Dedifferentiated amniotic fluid mesenchymal stem cell (primary cell): ENCODE results near the gene OR10P1.
"Not testable (repeated sequence)": the region's sequence is repeated elsewhere in the genome, so short reads cannot be mapped to it uniquely, and the experiment has no call there.

Source experiments
- DNase-seq: peaks from one replicate; pipeline ENCODE4 v3.0.0-alpha.2; 2016; ENCODE audit errors: extremely low spot score

The OR10P1 gene

GRCh38 chr12:55636853-55637252, at the start of gene OR10P1:
OR10P1 (plus strand) TSS chr12:55636892; CDS start chr12:55636892, 0 bp downstream.
- DNase-seq = no peak

GRCh38 chr12:55590152-55590551, 46.5 kb upstream of the OR10P1 start:
- DNase-seq = not testable (repeated sequence)

- DNase-seq = no peak
Measured at GRCh38 chr12:55607821-55608594, 28.7 kb upstream of the OR10P1 start.

- no peak for DNase-seq
Measured at GRCh38 chr12:55610598-55610997, 26.1 kb upstream of the OR10P1 start.

- no peak for DNase-seq
Measured at GRCh38 chr12:55612646-55613045, 24.0 kb upstream of the OR10P1 start.

- DNase-seq = no peak
Measured at GRCh38 chr12:55614764-55615163, 21.9 kb upstream of the OR10P1 start.

- DNase-seq = peak; percentile 96
Measured at GRCh38 chr12:55619354-55620138, 17.1 kb upstream of the OR10P1 start.

GRCh38 chr12:55624056-55624455, 12.6 kb upstream of the OR10P1 start:
- no peak for DNase-seq

- DNase-seq = no peak
Measured at GRCh38 chr12:55626154-55626553, 10.5 kb upstream of the OR10P1 start.

- no peak for DNase-seq
Measured at GRCh38 chr12:55629058-55629841, 7.4 kb upstream of the OR10P1 start.

- DNase-seq = no peak
Measured at GRCh38 chr12:55631056-55631455, 5.6 kb upstream of the OR10P1 start.

GRCh38 chr12:55631733-55632132, 5.0 kb upstream of the OR10P1 start:
- no peak for DNase-seq

- DNase-seq = no peak
Measured at GRCh38 chr12:55633151-55633550, 3.5 kb upstream of the OR10P1 start.

- DNase-seq = no peak
Measured at GRCh38 chr12:55636116-55636655, 506 bp upstream of the OR10P1 start.

- DNase-seq = no peak
Measured at GRCh38 chr12:55637467-55637866, 775 bp downstream of the OR10P1 start.

GRCh38 chr12:55641595-55641994, 4.9 kb downstream of the OR10P1 start:
- no peak for DNase-seq

- DNase-seq = no peak
Measured at GRCh38 chr12:55642267-55642666, 5.6 kb downstream of the OR10P1 start.

- no peak for DNase-seq
Measured at GRCh38 chr12:55642669-55643068, 6.0 kb downstream of the OR10P1 start.

GRCh38 chr12:55644591-55644990, 7.9 kb downstream of the OR10P1 start:
- DNase-seq = no peak

GRCh38 chr12:55647027-55647426, 10.3 kb downstream of the OR10P1 start:
- DNase-seq = no peak

- DNase-seq = not testable (repeated sequence)
Measured at GRCh38 chr12:55650620-55651298, 14.1 kb downstream of the OR10P1 start.
